WTC11 (cell line): Measurements from ENCODE around the gene SLIT1. TPM values are rescaled to one million over a fixed set of nuclear protein-coding genes. Genes with fewer than 3 reads are reported as not detected.

ENCODE experiments used
- ATAC-seq: fragments of 200-7000 bp; cut with Tn5 transposase; 2 replicates; pipeline ENCODE4 v1.10.0; 2021; ENCODE audit warnings: mild to moderate bottlenecking, moderate library complexity
- CTCF ChIA-PET: fragments of 300-600 bp; sonication (Branson Sonifier 250); formaldehyde crosslinking; loops from one replicate; lab custom pipeline; 2021; ENCODE audit warnings: antibody characterized with exemption; lab: Charles Lee
- POLR2A ChIA-PET: fragments of 350-600 bp; sonication (Branson Sonifier 250); formaldehyde crosslinking; loops from one replicate; lab custom pipeline; 2021; ENCODE audit warnings: antibody characterized with exemption; lab: Charles Lee
- DNase-seq: peaks from one replicate; pipeline ENCODE4 v3.0.0; 2021; ENCODE audit warnings: low spot score
- H3K27ac Mint-ChIP-seq: 2 replicates; pipeline ENCODE4 v1.8.0; 2021; ENCODE audit warnings: mixed read lengths
- H3K27me3 Mint-ChIP-seq: 2 replicates; pipeline ENCODE4 v1.8.0; 2021; ENCODE audit warnings: low read depth, mild to moderate bottlenecking, moderate library complexity, mixed read lengths
- H3K36me3 Mint-ChIP-seq: 2 replicates; pipeline ENCODE4 v1.8.0; 2021; ENCODE audit warnings: mixed read lengths
- H3K4me1 Mint-ChIP-seq: 2 replicates; pipeline ENCODE4 v1.8.0; 2022; ENCODE audit warnings: mixed read lengths
- H3K4me3 Mint-ChIP-seq: 2 replicates; pipeline ENCODE4 v1.8.0; 2021; ENCODE audit warnings: mild to moderate bottlenecking, moderate library complexity, mixed read lengths
- H3K9me3 Mint-ChIP-seq: 2 replicates; pipeline ENCODE4 v1.8.0; 2021; ENCODE audit warnings: mixed read lengths
- AR ChIP-seq: fragments of 250-450 bp; sonication (Bioruptor Pico); IDR thresholded peaks from 2 replicates; pipeline ENCODE4 v1.9.0; 2021; ENCODE audit warnings: mild to moderate bottlenecking
- HMGXB4 ChIP-seq: sonication (generic); formaldehyde crosslinking; IDR thresholded peaks from 2 replicates; pipeline ENCODE4 v1.8.1; 2023; ENCODE audit warnings: mild to moderate bottlenecking, moderate library complexity, missing genetic modification reagents
- MXD4 ChIP-seq: fragments of 250-450 bp; sonication (Bioruptor Pico); IDR thresholded peaks from 2 replicates; pipeline ENCODE4 v1.8.0; 2021; ENCODE audit warnings: mild to moderate bottlenecking, moderate library complexity, borderline replicate concordance
- NFYB ChIP-seq: sonication (generic); formaldehyde crosslinking; conservative IDR thresholded peaks from 2 replicates; pipeline ENCODE4 v1.8.0; 2022; ENCODE audit warnings: low read depth, missing genetic modification reagents
- NR1H2 ChIP-seq: sonication (generic); formaldehyde crosslinking; IDR thresholded peaks from 2 replicates; pipeline ENCODE4 v1.9.0; 2021; ENCODE audit warnings: mild to moderate bottlenecking, moderate library complexity, missing genetic modification reagents
- SMAD3 ChIP-seq: sonication (generic); formaldehyde crosslinking; IDR thresholded peaks from 2 replicates; pipeline ENCODE4 v1.8.0; 2022; ENCODE audit warnings: missing genetic modification reagents, mild to moderate bottlenecking, borderline replicate concordance
- SMAD4 ChIP-seq: sonication (generic); formaldehyde crosslinking; IDR thresholded peaks from 2 replicates; pipeline ENCODE4 v1.8.0; 2022; ENCODE audit warnings: mild to moderate bottlenecking, missing genetic modification reagents
- SP1 ChIP-seq: sonication (generic); formaldehyde crosslinking; conservative IDR thresholded peaks from 2 replicates; pipeline ENCODE4 v1.8.1; 2022; ENCODE audit warnings: missing genetic modification reagents
- USF1 ChIP-seq: sonication (generic); formaldehyde crosslinking; IDR thresholded peaks from 2 replicates; pipeline ENCODE4 v1.8.0; 2022; ENCODE audit warnings: mild to moderate bottlenecking, missing genetic modification reagents
- ZNF219 ChIP-seq: sonication (generic); formaldehyde crosslinking; IDR thresholded peaks from 2 replicates; pipeline ENCODE4 v1.8.0; 2023; ENCODE audit warnings: missing genetic modification reagents, mild to moderate bottlenecking, borderline replicate concordance
- ZNF263 ChIP-seq: sonication (generic); formaldehyde crosslinking; IDR thresholded peaks from 2 replicates; pipeline ENCODE4 v1.8.1; 2022; ENCODE audit warnings: low read depth, mild to moderate bottlenecking, moderate library complexity, missing genetic modification reagents
- ZNF423 ChIP-seq: fragments of 250-450 bp; sonication (Bioruptor Pico); IDR thresholded peaks from 2 replicates; pipeline ENCODE4 v2.1.2; 2022; ENCODE audit warnings: mild to moderate bottlenecking, moderate library complexity
- ZNF425 ChIP-seq: fragments of 250-450 bp; sonication (Bioruptor Pico); conservative IDR thresholded peaks from 2 replicates; pipeline ENCODE4 v1.9.0; 2021; ENCODE audit warnings: mild to moderate bottlenecking
- ZNF512 ChIP-seq: sonication (generic); formaldehyde crosslinking; IDR thresholded peaks from 2 replicates; pipeline ENCODE4 v1.8.1; 2022; ENCODE audit warnings: missing genetic modification reagents, borderline replicate concordance
- total RNA-seq: library from RNA; stranded (reverse); gene quantifications from 3 replicates; pipeline ENCODE4 v1.2.3, GENCODE V29; 2021
- TF ChIP-seq, protein P1 (sequence below): sonication (generic); formaldehyde crosslinking; conservative IDR thresholded peaks from 2 replicates; pipeline ENCODE4 v1.8.1; 2022; ENCODE audit warnings: mild to moderate bottlenecking, missing genetic modification reagents
- TF ChIP-seq, protein P2 (sequence below): sonication (generic); formaldehyde crosslinking; IDR thresholded peaks from 2 replicates; pipeline ENCODE4 v1.8.1; 2022; ENCODE audit warnings: mild to moderate bottlenecking, moderate library complexity, missing genetic modification reagents

SLIT1 gene
- total RNA-seq, 1 experiment from 2014 or later = 1.6 TPM

DNA sequence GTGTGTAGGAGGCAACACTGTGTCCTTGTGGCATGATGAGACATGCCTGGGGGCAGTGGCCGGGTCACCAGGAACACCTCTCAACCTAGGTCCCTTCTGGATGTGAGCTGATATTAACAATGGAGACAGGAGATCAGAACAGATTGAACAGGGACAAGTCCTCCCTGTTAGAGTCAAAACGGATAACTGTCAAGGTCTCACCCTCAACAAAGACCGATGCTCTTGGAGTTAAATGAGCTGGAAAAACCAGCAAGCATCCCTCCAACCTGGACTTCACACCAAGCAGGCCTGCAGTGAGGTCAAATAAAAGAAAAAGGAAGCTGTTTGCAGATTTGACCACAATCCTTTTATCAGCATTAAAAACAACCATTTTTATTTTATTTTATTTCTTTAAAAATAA lies 49.0 kb downstream of the SLIT1 start:
- Mint-ChIP-seq H3K36me3 (no peaks in the 10 kb centered on the region), H3K4me3 (no peak overlapping the region), H3K4me1 (peaks cover 22% of the 10 kb centered on the region), H3K9me3 (no peaks in the 10 kb centered on the region), H3K27ac (no peak overlapping the region), H3K27me3 (no peaks in the 10 kb centered on the region; the same call in 1 of the 2 replicates)
- no peak for ATAC-seq
- CTCF ChIA-PET = interaction anchor here (1.1 to 5.3 kb wide), 8 partner anchors 11 to 77 kb away, joined by 3 to 34 read pairs (median 10); no protein-coding TSS in a partner anchor
- no peak for TF ChIP-seq SP1 (CRISPR knock-in tag)
- TF ChIP-seq, protein P1, sequence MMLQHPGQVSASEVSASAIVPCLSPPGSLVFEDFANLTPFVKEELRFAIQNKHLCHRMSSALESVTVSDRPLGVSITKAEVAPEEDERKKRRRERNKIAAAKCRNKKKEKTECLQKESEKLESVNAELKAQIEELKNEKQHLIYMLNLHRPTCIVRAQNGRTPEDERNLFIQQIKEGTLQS (CRISPR knock-in tag) = no peak
- TF ChIP-seq HMGXB4 (CRISPR knock-in tag) = no peak
- no peak for TF ChIP-seq ZNF512 (CRISPR knock-in tag)
- no peak for TF ChIP-seq ZNF423 (CRISPR knock-in tag)
- TF ChIP-seq NFYB (CRISPR knock-in tag) = no peak
- TF ChIP-seq, protein P2, sequence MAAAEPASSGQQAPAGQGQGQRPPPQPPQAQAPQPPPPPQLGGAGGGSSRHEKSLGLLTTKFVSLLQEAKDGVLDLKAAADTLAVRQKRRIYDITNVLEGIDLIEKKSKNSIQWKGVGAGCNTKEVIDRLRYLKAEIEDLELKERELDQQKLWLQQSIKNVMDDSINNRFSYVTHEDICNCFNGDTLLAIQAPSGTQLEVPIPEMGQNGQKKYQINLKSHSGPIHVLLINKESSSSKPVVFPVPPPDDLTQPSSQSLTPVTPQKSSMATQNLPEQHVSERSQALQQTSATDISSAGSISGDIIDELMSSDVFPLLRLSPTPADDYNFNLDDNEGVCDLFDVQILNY (CRISPR knock-in tag) = no peak
- TF ChIP-seq MXD4 = no peak
- TF ChIP-seq USF1 = no peak
- TF ChIP-seq NR1H2 (CRISPR knock-in tag) = no peak
- TF ChIP-seq ZNF425 (CRISPR knock-in tag) = no peak
- no peak for TF ChIP-seq SMAD4 (CRISPR knock-in tag)
- no peak for TF ChIP-seq AR (CRISPR knock-in tag)
- no peak for TF ChIP-seq ZNF219 (CRISPR knock-in tag)
- TF ChIP-seq ZNF263 (CRISPR knock-in tag) = no peak
- no peak for TF ChIP-seq SMAD3 (CRISPR knock-in tag)
- no peak for DNase-seq
- POLR2A ChIA-PET = no interaction called here
